HG02571 (cell line): ENCODE results near the gene EXOC6B.
"Not testable (repeated sequence)": the region's sequence is repeated elsewhere in the genome, so short reads cannot be mapped to it uniquely, and the experiment has no call there.

Source experiments
- ATAC-seq: cut with Tn5 transposase; IDR thresholded peaks from one replicate; pipeline ENCODE4 v1.9.1; 2021; ENCODE audit warnings: mild to moderate bottlenecking, moderate library complexity; ENCODE audit not compliant: unreplicated experiment

EXOC6B gene

GRCh38 chr2:72619626-72620025 is 206.2 kb downstream of the EXOC6B start:
- ATAC-seq, result no peak

- no peak for ATAC-seq
These were observed 211.9 kb downstream of the EXOC6B start for GRCh38 chr2:72613931-72614330.

GRCh38 chr2:72612614-72613160 is 213.1 kb downstream of the EXOC6B start:
- ATAC-seq, result no peak

GRCh38 chr2:72607189-72607588 is 218.6 kb downstream of the EXOC6B start:
- ATAC-seq, result no peak

GRCh38 chr2:72605836-72606442 is 219.9 kb downstream of the EXOC6B start:
- ATAC-seq, result no peak

- ATAC-seq, result no peak
These were observed 221.4 kb downstream of the EXOC6B start for GRCh38 chr2:72604468-72604867.

GRCh38 chr2:72603481-72603880 is 222.4 kb downstream of the EXOC6B start:
- no peak for ATAC-seq

GRCh38 chr2:72602711-72603110 is 223.1 kb downstream of the EXOC6B start:
- no peak for ATAC-seq

GRCh38 chr2:72602095-72602494 is 223.7 kb downstream of the EXOC6B start:
- no peak for ATAC-seq

- not testable (repeated sequence) for ATAC-seq
These were observed 242.0 kb downstream of the EXOC6B start for GRCh38 chr2:72583836-72584235.

GRCh38 chr2:72583376-72583775 is 242.5 kb downstream of the EXOC6B start:
- ATAC-seq, result no peak

- no peak for ATAC-seq
These were observed 244.2 kb downstream of the EXOC6B start for GRCh38 chr2:72581560-72582181.

GRCh38 chr2:72579591-72580180 is 246.1 kb downstream of the EXOC6B start:
- no peak for ATAC-seq

- no peak for ATAC-seq
These were observed 249.0 kb downstream of the EXOC6B start for GRCh38 chr2:72576861-72577260.

GRCh38 chr2:72576459-72576858 is 249.4 kb downstream of the EXOC6B start:
- no peak for ATAC-seq

GRCh38 chr2:72574886-72575285 is 250.9 kb downstream of the EXOC6B start:
- no peak for ATAC-seq

- no peak for ATAC-seq
These were observed 252.6 kb downstream of the EXOC6B start for GRCh38 chr2:72573232-72573631.

- ATAC-seq, result no peak
These were observed 253.3 kb downstream of the EXOC6B start for GRCh38 chr2:72572501-72572900.

GRCh38 chr2:72570413-72570812 is 255.4 kb downstream of the EXOC6B start:
- no peak for ATAC-seq

- ATAC-seq, result no peak
These were observed 263.2 kb downstream of the EXOC6B start for GRCh38 chr2:72562451-72563153.

GRCh38 chr2:72561621-72562318 is 264.1 kb downstream of the EXOC6B start:
- no peak for ATAC-seq
